Endodermal cell (in vitro differentiated cells): ENCODE results near the gene C10orf62. TPM values are rescaled to one million over a fixed set of nuclear protein-coding genes. Genes with fewer than 3 reads are reported as not detected.
A peak's percentile ranks its signal among the peaks of the same experiment; 100 is the strongest.

Source experiments
- DNase-seq: peaks from one replicate; pipeline ENCODE4 v3.0.0-alpha.2; 2017
- H3K27ac ChIP-seq: 2 replicates; pipeline ENCODE4 v1.5.1; 2013; ENCODE audit warnings: mild to moderate bottlenecking, low read depth, low read length, moderate library complexity
- H3K27me3 ChIP-seq: 2 replicates; pipeline ENCODE4 v1.6.1; 2013; ENCODE audit warnings: mild to moderate bottlenecking, low read length, moderate library complexity; ENCODE audit not compliant: insufficient read depth, control insufficient read depth, poor library complexity, severe bottlenecking
- H3K36me3 ChIP-seq: 2 replicates; pipeline ENCODE4 v1.7.0; 2013; ENCODE audit warnings: mild to moderate bottlenecking, low read length, moderate library complexity; ENCODE audit not compliant: control insufficient read depth, insufficient read depth
- H3K4me1 ChIP-seq: one replicate; pipeline ENCODE4 v1.7.0; 2013; ENCODE audit warnings: low read length; ENCODE audit not compliant: control insufficient read depth, insufficient read depth
- H3K4me3 ChIP-seq: 2 replicates; pipeline ENCODE4 v1.5.1; 2013; ENCODE audit warnings: mild to moderate bottlenecking, low read length, moderate library complexity
- H3K9ac ChIP-seq: 2 replicates; pipeline ENCODE4 v1.6.1; 2013; ENCODE audit warnings: mild to moderate bottlenecking, low read length, moderate library complexity; ENCODE audit not compliant: poor library complexity, severe bottlenecking; ENCODE audit errors: extremely low read depth
- H3K9me3 ChIP-seq: 2 replicates; pipeline ENCODE4 v1.6.1; 2013; ENCODE audit warnings: mild to moderate bottlenecking, low read length, moderate library complexity; ENCODE audit not compliant: control insufficient read depth
- H3K27ac Mint-ChIP-seq: 2 replicates; pipeline ENCODE4 v1.8.0; 2020; ENCODE audit warnings: mixed read lengths
- H3K27me3 Mint-ChIP-seq: 2 replicates; pipeline ENCODE4 v1.8.0; 2021; ENCODE audit warnings: mild to moderate bottlenecking, mixed read lengths; ENCODE audit not compliant: insufficient read depth
- H3K36me3 Mint-ChIP-seq: 2 replicates; pipeline ENCODE4 v1.8.0; 2020; ENCODE audit warnings: low read depth, mixed read lengths
- H3K4me1 Mint-ChIP-seq: 2 replicates; pipeline ENCODE4 v1.8.0; 2020; ENCODE audit warnings: mixed read lengths
- H3K4me3 Mint-ChIP-seq: 2 replicates; pipeline ENCODE4 v1.8.0; 2020; ENCODE audit warnings: mild to moderate bottlenecking, moderate library complexity, mixed read lengths
- H3K9me3 Mint-ChIP-seq: 2 replicates; pipeline ENCODE4 v1.8.0; 2020; ENCODE audit warnings: mild to moderate bottlenecking, mixed read lengths
- CTCF ChIP-seq: fragments of 200-600 bp; sonication (generic); conservative IDR thresholded peaks from 2 replicates; pipeline ENCODE4 v1.5.0; 2021; ENCODE audit warnings: antibody characterized with exemption, mild to moderate bottlenecking
- WGBS, 2 experiments: methylation state at CpG; one replicate each; pipeline versions ENCODE4 v1.1.5 to v1.1.7; 2013; ENCODE audit warnings: missing lambda C conversion rate in 2 of 2, mixed read lengths in 1 of 2; ENCODE audit not compliant: insufficient coverage in 1 of 2, insufficient read length in 1 of 2; 5-methylcytosine and 5-hydroxymethylcytosine counted together
- total RNA-seq, 2 donors: library from RNA; stranded (reverse); fragmentation: NEBNext Ultra II Directional in 1 of 2; extraction: Animal tissue kit (Norgen Biotek cat#: 25700) in 1 of 2; gene quantifications; 2 replicates in 1 of 2; 3 replicates in 1 of 2; pipeline ENCODE4 v1.2.1, GENCODE V29; 2021

C10orf62 gene
- total RNA-seq, 2 donors from 2014 or later, result not detected

GRCh38 chr10:97607095-97607636, 17.6 kb downstream of the C10orf62 start:
- H3K27ac ChIP-seq, result no peak overlapping the region
- no peaks in the 10 kb centered on the region for H3K27me3 Mint-ChIP-seq
- H3K4me3 ChIP-seq, result no peak overlapping the region
- H3K9me3 ChIP-seq, result no peaks in the 10 kb centered on the region
- no peak overlapping the region for H3K4me3 Mint-ChIP-seq
- 93% methylated on average over 4 to 5 of the region's 5 CpGs for WGBS, 2 experiments
- H3K27ac Mint-ChIP-seq, result no peak overlapping the region
- no peak overlapping the region for H3K9ac ChIP-seq
- no peak for DNase-seq
- H3K36me3 ChIP-seq, result no peaks in the 10 kb centered on the region
- no peaks in the 10 kb centered on the region for H3K36me3 Mint-ChIP-seq
- TF ChIP-seq CTCF, result no peak
- no peaks in the 10 kb centered on the region for H3K4me1 ChIP-seq
- H3K9me3 Mint-ChIP-seq, result no peaks in the 10 kb centered on the region
- H3K4me1 Mint-ChIP-seq, result peaks cover 4% of the 10 kb centered on the region
- H3K27me3 ChIP-seq, result no peaks in the 10 kb centered on the region

GRCh38 chr10:97608991-97609561, 19.6 kb downstream of the C10orf62 start:
- Histone ChIP-seq H3K4me1 (no peaks in the 10 kb centered on the region), H3K27me3 (no peaks in the 10 kb centered on the region), H3K4me3 (no peak overlapping the region), H3K36me3 (no peaks in the 10 kb centered on the region), H3K27ac (no peak overlapping the region), H3K9me3 (no peaks in the 10 kb centered on the region), H3K9ac (no peak overlapping the region)
- peaks cover 4% of the 10 kb centered on the region for H3K4me1 Mint-ChIP-seq
- H3K27ac Mint-ChIP-seq, result no peak overlapping the region
- no peak for TF ChIP-seq CTCF
- 93 to 94% methylated on average over 5 to 13 of the region's 13 CpGs for WGBS, 2 experiments
- H3K36me3 Mint-ChIP-seq, result no peaks in the 10 kb centered on the region
- no peak overlapping the region for H3K4me3 Mint-ChIP-seq
- H3K9me3 Mint-ChIP-seq, result no peaks in the 10 kb centered on the region
- no peak for DNase-seq
- H3K27me3 Mint-ChIP-seq, result no peaks in the 10 kb centered on the region

GRCh38 chr10:97611473-97611872, 22.0 kb downstream of the C10orf62 start:
- Histone ChIP-seq H3K4me1 (no peaks in the 10 kb centered on the region), H3K36me3 (no peaks in the 10 kb centered on the region), H3K4me3 (no peak overlapping the region), H3K27me3 (no peaks in the 10 kb centered on the region), H3K9me3 (no peaks in the 10 kb centered on the region), H3K27ac (no peak overlapping the region), H3K9ac (no peak overlapping the region)
- WGBS, 2 experiments, result 79 to 87% methylated on average over 3 to 12 of the region's 12 CpGs
- H3K36me3 Mint-ChIP-seq, result peaks cover 12% of the 10 kb centered on the region
- no peak overlapping the region for H3K4me3 Mint-ChIP-seq
- DNase-seq, result peak; percentile 59
- no peak for TF ChIP-seq CTCF
- no peaks in the 10 kb centered on the region for H3K9me3 Mint-ChIP-seq
- H3K27me3 Mint-ChIP-seq, result no peaks in the 10 kb centered on the region
- H3K27ac Mint-ChIP-seq, result no peak overlapping the region
- peaks cover 4% of the 10 kb centered on the region for H3K4me1 Mint-ChIP-seq
